IPS-NIHi7 (cell line): Measurements from ENCODE around the gene MARS2.
"Not testable (repeated sequence)": the region's sequence is repeated elsewhere in the genome, so short reads cannot be mapped to it uniquely, and the experiment has no call there.

Source experiments
- DNase-seq: peaks from one replicate; pipeline ENCODE4 v3.0.0; 2012; ENCODE audit warnings: mixed read lengths; ENCODE audit errors: extremely low spot score

Gene MARS2

DNA sequence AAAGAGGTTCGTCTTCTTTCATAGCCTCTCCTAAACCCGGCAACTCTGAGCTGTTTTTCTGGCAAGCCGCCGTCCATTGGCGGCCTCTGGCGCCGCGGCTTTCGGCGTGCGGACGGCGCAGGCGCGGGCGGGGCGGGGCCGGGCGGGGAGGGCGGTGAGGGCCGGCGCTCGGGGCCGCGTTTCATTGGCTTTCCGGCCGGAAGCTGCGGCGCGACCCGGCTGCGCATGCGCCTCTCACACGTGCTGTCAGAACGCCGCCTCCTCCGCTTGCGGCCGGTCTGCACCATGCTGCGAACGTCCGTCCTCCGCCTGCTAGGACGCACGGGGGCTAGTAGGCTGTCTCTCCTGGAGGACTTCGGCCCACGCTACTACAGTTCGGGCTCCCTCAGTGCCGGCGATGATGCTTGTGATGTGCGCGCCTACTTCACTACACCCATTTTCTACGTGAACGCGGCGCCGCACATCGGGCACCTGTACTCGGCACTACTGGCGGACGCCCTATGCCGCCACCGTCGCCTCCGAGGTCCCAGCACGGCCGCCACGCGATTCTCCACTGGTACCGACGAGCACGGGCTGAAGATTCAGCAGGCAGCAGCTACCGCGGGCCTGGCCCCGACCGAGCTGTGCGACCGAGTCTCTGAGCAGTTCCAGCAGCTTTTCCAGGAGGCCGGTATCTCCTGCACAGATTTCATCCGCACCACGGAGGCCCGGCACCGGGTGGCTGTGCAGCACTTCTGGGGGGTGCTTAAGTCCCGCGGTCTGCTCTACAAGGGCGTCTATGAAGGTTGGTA, at the start of gene MARS2:
MARS2 (plus strand) TSS at position 249 of the 791 bp plus-strand sequence; CDS start at position 286, 37 bp downstream.
- DNase-seq = peak; percentile 97

GRCh38 chr2:197657562-197657961, 47.6 kb upstream of the MARS2 start:
- DNase-seq = no peak

- DNase-seq = no peak
These were observed 43.5 kb upstream of the MARS2 start for GRCh38 chr2:197661626-197662025.

DNA sequence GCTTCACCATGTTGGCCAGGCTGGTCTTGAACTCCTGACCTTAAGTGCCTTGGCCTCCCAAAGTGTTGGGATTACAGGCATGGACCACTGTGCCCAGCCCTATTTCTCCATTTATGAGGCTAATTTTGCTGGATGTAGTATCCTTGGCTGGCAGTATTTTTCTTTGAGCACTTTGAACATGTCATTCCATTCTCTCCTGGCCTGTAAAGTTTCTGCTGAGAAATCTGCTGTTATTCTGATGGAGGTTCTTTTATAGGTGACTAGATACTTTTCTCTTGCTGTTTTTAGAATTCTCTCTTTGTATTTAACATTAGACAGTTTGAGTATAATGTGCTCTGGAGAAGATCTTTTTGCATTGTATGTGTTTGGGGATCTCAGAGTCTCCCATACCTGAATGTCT, 38.9 kb upstream of the MARS2 start:
- no peak for DNase-seq

DNA sequence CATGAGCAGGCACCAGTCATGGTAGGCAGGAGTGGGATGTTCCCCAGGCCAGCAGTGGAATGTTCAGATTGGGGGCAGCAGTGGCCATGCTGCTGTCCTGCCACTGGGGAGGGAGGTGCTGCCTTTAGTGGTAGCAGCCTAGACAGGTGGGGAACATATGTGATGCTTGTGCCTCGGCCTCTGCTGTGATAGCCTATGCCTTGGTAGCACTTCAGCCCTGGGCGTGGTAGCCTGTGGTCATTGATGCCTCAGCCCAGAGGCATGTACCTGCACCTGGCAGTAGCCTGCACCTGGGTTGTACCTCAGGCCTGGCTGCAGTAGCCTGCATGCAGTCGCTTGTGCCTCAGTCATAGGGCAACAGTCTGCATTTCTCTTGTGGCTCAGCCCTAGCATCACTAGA, 36.9 kb upstream of the MARS2 start:
- DNase-seq = no peak

GRCh38 chr2:197669077-197669476, 36.1 kb upstream of the MARS2 start:
- DNase-seq = no peak

GRCh38 chr2:197672371-197672893, 32.7 kb upstream of the MARS2 start:
- DNase-seq = no peak

- no peak for DNase-seq
These were observed 32.1 kb upstream of the MARS2 start for GRCh38 chr2:197673106-197673505.

DNA sequence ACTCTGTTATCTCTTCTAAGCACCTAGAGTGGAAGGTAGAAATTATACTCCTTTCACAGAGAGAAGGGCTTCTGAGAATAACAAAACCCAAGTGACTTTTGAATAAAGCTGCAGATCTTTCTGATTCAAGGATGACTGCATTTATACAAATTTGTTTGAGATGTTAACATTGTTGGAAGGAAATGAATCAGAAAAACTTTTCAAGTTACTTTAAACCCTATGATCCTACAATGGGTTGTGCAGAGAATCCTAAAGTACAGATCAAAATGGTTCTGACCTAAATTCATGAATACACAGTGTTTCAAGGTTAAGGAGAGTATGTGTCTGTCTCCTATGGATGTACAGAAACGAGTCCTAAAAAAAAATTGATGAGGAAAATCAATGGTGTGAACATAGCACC, 31.6 kb upstream of the MARS2 start:
- no peak for DNase-seq

DNA sequence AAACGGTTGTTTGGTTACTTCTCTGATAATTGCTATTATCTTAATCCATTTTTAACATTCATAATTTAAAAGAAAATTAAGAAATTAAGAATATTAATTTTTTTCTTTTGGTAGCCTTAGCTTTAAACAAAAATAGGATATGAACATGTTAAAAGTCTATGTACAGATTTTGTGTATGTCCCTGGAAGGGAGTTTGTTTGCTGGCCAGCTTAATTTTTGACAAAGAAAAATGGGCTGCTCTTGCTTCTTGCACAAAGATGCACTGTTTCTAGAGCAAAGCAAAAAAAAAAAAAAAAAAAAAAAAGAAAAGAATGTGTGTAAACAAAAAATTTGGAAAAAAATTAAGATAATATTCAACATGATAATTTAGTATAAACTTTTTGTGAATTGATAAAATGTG, 31.1 kb upstream of the MARS2 start:
- DNase-seq = no peak

GRCh38 chr2:197674591-197674990, 30.6 kb upstream of the MARS2 start:
- DNase-seq = no peak

DNA sequence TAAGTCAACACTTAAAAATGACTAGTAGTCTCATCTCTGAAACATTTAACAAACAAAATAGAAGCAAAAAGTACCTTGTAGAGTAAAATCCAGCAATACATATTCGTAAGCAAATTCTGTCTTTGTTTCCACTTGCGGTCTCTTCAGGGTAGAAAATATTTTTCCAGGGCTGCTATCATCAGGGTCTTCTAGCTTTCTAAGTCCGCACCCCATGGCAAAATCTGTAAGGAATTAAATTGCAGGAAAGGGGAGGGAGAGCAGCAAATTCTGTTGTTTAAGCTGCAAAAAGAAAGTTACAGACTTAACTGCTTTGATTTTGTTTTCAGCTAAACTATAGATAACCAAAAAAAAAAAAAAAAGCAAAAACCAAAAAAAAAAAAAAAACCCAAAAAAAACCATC, 29.9 kb upstream of the MARS2 start, which contains the start of gene RFTN2:
RFTN2 (minus strand) TSS at position 342 of the 400 bp plus-strand sequence; CDS start at position 213, 129 bp downstream.
- no peak for DNase-seq

GRCh38 chr2:197675711-197676188, 29.4 kb upstream of the MARS2 start:
- peak; percentile 43 for DNase-seq

DNA sequence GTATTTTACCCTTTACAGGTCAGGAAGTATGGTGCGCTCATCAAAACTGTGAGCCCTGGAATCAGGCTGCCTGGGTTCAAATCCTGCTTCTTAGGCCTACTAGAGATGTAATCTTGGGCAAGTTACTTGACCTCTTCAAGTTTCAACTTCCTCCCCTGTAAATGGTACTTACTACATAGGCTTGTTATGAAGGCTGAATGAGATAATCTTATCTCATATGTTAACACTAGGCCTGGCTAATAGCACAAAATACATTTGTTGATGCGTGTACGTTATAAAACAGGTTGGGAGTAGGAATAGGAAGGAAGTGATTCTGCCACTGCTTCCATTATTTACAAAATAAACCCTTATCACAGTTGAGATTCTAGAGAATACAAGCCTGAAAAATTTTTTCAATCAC, 28.1 kb upstream of the MARS2 start:
- no peak for DNase-seq

DNA sequence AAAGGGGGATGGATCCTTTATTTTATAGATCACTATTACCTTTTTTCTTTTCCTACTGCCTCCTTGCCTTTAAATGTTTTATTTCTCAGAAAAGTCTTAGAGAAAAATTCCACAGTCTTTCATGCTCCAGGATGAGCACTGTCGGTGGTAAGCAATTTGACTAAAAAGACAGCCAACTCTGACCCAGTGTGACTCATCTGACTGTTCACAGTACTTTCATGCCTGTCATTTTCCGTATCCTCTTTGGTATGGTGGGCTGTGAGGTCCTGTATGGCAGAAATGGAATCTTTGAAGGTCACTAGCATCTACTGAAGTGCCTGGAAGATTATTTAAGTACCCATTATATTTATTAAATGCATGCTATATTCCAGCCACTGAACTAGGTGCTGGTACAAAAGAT, 27.7 kb upstream of the MARS2 start:
- no peak for DNase-seq

DNA sequence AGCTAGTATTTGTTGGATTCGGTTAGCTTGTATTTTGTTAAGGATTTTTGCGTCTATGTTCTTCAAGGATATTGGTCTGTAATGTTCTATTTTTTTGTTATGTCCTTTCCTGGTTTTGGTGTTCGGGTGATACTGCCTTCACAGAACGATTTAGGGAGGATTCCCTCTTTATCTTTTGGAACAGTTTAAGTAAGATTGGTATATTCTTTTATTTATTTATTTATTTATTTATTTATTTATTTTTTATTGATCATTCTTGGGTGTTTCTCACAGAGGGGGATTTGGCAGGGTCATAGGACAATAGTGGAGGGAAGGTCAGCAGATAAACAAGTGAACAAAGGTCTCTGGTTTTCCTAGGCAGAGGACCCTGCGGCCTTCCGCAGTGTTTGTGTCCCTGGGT, 10.0 kb upstream of the MARS2 start:
- DNase-seq = not testable (repeated sequence)

GRCh38 chr2:197695971-197696370, 9.2 kb upstream of the MARS2 start:
- not testable (repeated sequence) for DNase-seq

- DNase-seq = not testable (repeated sequence)
These were observed 8.6 kb upstream of the MARS2 start for GRCh38 chr2:197696571-197696970.

DNA sequence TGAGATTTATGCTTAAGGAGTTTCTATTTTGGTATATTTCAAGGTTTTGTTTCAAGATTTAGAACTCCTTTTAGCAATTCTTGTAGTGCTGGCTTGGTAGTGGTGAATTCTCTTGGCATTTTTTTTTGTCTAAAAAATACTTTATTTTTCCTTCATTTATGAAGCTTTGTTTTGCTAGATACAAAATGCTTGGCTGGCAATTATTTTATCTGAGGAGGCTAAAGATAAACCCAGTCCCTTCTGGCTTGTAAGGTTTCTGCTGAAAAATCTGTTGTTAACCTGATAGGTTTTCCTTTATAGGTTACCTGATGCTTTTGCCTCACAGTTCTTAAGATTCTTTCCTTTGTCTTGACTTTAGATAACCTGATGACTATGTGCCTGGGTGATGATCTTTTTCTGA, 5.4 kb upstream of the MARS2 start:
- not testable (repeated sequence) for DNase-seq

GRCh38 chr2:197700960-197701359, 4.2 kb upstream of the MARS2 start:
- no peak for DNase-seq

DNA sequence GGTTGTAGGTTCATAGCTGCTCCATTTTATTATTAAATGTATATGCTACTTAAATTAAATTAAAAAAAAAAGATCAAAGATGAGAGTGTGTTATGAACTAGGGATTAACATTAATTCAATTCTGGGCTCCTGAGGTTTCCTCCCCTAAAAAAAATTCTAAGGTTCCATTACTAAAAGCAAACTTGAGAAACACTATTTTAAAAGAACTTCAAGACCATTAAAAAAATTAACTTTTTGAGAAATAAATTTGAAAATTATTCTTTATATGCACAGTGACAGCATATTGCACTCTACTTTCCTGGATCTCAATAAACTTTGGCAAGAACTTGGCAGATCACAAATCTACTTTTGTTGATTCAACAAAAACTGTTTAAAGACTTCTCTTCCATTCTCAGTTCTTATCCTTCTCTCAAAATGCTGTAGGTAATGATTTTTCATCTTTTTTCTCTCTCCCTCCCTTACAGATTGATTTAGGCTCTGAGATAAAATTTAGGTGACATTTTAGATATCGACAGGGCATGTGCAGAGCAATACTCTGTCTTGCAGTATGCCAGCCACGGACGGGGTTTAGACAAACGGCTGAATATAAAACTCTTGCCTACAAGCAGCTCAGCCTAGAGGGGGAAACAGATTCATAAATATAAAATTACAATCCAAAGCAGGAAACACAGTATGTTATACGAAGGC, 592 bp upstream of the MARS2 start:
- DNase-seq = no peak

- DNase-seq = peak; percentile 14
These were observed 1.0 kb downstream of the MARS2 start for GRCh38 chr2:197705912-197706838.
